ENCODE measurements around the gene KANK4. TPM values are rescaled to one million over a fixed set of nuclear protein-coding genes. Genes with fewer than 3 reads are reported as not detected.

The KANK4 gene
- total RNA-seq, 4 donors from 2014 or later, result 2.5 TPM; not detected in 3

DNA sequence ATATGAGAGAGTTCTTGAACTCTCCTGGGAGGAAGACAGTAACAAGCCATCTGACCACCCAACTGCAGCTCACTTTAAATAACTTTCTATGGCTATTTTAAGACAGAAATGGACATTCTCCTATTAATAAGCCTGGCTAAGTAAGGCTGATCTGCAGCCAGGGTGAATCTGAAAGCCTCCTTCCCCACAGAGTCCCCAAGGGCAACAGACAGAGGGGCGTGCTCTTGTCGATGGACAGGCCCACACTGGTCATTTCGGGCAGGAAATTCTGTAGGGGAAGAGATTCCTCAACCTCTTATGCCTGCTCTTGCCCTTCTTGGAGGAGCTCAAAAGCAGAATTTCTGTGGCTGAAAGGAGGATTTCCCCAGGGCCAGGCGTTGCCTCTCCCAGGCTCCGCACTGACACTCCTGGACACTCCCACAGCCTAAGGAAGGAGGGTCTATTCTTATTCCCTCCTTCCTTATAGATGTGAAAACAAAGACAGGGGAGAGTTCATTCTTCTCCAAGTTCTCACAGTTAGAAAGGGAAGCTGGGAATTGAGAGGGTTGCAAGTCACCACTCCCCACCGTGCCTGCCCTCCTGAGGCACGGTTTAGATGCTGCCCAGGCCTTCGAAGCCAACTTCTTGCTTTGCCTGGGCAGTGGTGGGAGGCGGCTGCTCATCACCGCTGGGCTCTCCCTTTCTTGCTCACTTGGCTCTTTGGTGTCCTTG lies 17.9 kb upstream of the KANK4 start:
- DNase-seq, result no peak
- H3K4me1 ChIP-seq, result no peaks in the 10 kb centered on the region
- H3K27ac ChIP-seq, result no peak overlapping the region

DNA sequence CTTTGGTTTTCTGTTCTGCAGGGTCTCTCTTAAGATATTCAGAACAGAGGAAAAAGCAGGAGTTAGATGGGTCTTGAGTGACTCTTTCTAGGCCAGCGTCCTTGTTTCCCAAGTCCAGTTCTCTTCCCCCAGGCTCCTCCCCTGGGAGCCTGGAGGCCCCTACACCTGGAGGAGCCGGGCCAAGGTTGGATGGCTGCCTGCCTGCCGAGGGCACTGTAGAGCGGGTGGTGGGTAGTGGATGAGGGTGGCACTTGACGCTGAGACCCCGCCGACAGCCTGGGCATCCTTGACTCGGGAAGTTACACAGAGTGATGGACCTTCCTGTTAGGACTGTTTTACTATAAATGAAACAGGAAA lies 17.4 kb upstream of the KANK4 start:
- DNase-seq, result no peak
- Histone ChIP-seq H3K36me3 (no peaks in the 10 kb centered on the region), H3K27me3 (no peaks in the 10 kb centered on the region), H3K27ac (no peak overlapping the region), H3K9me3 (no peaks in the 10 kb centered on the region), H3K4me3 (no peak overlapping the region), H3K4me1 (no peaks in the 10 kb centered on the region)
- TF ChIP-seq, protein P1, sequence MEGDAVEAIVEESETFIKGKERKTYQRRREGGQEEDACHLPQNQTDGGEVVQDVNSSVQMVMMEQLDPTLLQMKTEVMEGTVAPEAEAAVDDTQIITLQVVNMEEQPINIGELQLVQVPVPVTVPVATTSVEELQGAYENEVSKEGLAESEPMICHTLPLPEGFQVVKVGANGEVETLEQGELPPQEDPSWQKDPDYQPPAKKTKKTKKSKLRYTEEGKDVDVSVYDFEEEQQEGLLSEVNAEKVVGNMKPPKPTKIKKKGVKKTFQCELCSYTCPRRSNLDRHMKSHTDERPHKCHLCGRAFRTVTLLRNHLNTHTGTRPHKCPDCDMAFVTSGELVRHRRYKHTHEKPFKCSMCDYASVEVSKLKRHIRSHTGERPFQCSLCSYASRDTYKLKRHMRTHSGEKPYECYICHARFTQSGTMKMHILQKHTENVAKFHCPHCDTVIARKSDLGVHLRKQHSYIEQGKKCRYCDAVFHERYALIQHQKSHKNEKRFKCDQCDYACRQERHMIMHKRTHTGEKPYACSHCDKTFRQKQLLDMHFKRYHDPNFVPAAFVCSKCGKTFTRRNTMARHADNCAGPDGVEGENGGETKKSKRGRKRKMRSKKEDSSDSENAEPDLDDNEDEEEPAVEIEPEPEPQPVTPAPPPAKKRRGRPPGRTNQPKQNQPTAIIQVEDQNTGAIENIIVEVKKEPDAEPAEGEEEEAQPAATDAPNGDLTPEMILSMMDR (IDR thresholded peaks at IDR 0.05), result no peak
- TF ChIP-seq POLR2A (IDR thresholded peaks at IDR 0.05), result no peak

More for the DNA sequence above, 17.9 kb upstream of the KANK4 start:
- H3K9me3 ChIP-seq, result no peaks in the 10 kb centered on the region
- H3K4me3 ChIP-seq, result no peak overlapping the region
- no peak for TF ChIP-seq POLR2A (IDR thresholded peaks at IDR 0.05)
- TF ChIP-seq, protein P1 (IDR thresholded peaks at IDR 0.05), result no peak
- H3K36me3 ChIP-seq, result no peaks in the 10 kb centered on the region
- no peaks in the 10 kb centered on the region for H3K27me3 ChIP-seq

DNA sequence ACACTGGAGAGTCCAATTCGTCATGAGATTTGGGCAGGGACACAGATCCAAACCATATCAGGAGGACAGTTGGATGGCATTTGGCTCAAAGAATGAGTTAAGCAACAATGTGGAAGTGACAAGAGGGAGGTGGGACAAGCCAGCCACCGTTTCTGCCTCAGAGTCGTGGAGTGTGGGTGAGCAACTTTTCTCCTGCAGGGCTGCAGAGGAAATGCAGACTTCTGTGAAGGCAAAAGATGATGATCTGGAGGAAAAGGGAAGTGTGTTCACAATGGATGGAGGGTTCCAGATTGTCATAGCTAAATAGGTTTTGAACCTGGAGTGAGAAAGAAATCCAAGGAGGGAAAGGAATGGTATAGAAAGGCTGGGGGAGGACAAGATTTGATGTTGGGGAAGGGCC lies 16.4 kb upstream of the KANK4 start:
- H3K4me3 ChIP-seq, result no peak overlapping the region
- H3K9me3 ChIP-seq, result no peaks in the 10 kb centered on the region
- H3K27me3 ChIP-seq, result no peaks in the 10 kb centered on the region
- no peaks in the 10 kb centered on the region for H3K4me1 ChIP-seq
- DNase-seq, result no peak
- no peaks in the 10 kb centered on the region for H3K36me3 ChIP-seq
- no peak overlapping the region for H3K27ac ChIP-seq
- TF ChIP-seq POLR2A (IDR thresholded peaks at IDR 0.05), result no peak
- TF ChIP-seq, protein P1 (IDR thresholded peaks at IDR 0.05), result no peak

DNA sequence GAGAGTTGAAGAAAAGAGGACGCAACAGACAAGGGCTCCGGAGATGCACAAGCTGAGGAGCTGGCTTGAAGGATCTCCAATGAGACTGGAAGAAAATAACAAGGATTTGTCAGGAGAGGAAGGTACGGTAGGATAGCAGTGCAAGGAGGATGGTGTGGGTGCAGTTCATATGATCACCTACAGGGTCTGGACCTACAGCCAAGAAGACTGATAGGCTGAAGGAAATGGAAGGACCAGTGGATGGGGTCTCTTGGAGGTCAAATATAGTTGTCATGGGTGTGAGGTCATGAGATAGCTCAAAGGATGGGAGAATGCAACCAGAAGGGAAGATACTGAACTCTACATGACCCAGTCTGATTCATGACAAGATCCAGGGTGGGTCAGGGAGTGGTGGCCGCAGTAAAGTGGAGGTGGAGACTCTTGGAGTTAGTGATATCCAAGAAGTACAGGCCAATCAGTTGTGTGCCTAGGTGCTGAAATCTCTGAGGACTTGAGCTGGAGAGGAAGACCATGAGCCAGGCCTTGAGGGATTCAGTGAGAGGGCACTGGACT lies 15.3 kb upstream of the KANK4 start:
- TF ChIP-seq, protein P1 (IDR thresholded peaks at IDR 0.05), result no peak
- TF ChIP-seq POLR2A (IDR thresholded peaks at IDR 0.05), result no peak
- H3K9me3 ChIP-seq, result no peaks in the 10 kb centered on the region
- H3K27me3 ChIP-seq, result no peaks in the 10 kb centered on the region
- no peaks in the 10 kb centered on the region for H3K4me1 ChIP-seq
- no peak overlapping the region for H3K27ac ChIP-seq
- no peak overlapping the region for H3K4me3 ChIP-seq
- DNase-seq, result no peak
- H3K36me3 ChIP-seq, result no peaks in the 10 kb centered on the region

DNA sequence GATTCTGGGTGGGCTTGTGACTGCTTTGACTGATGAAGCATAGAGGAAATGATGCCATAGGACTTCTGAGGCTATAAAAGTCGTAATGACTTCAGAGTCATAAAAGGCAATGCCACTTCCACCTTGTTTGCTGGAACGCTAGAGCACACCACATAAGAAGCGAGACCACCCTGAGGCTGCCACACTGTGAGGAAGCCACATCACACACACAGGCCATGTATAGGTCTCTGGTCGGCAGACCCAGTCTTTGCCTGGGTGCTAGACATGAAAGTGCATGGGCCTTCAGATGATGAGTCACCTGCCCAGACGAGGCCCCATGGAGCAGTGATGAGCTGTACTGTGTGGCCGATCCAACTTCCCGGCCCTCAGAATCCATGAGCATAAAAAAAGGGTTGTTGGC lies 14.2 kb upstream of the KANK4 start:
- Histone ChIP-seq H3K27ac (no peak overlapping the region), H3K36me3 (no peaks in the 10 kb centered on the region), H3K9me3 (no peaks in the 10 kb centered on the region), H3K27me3 (no peaks in the 10 kb centered on the region), H3K4me1 (no peaks in the 10 kb centered on the region), H3K4me3 (no peak overlapping the region)
- no peak for DNase-seq
- TF ChIP-seq POLR2A (IDR thresholded peaks at IDR 0.05), result no peak
- TF ChIP-seq, protein P1 (IDR thresholded peaks at IDR 0.05), result no peak
